Lung (tissue), 12 donors: Measurements from ENCODE around the gene TBC1D7. TPM values are rescaled to one million over a fixed set of nuclear protein-coding genes. Genes with fewer than 3 reads are reported as not detected.

Experiments
- ATAC-seq: fragments of 200-7000 bp; cut with Tn5 transposase; one replicate; pipeline ENCODE4 v1.9.1; 2020; ENCODE audit warnings: moderate number of reproducible peaks; ENCODE audit not compliant: insufficient read depth, low FRiP score
- DNase-seq, 3 donors: peaks; one replicate each; pipeline ENCODE4 v3.0.0-alpha.2; 2013 to 2017
- H3K27ac ChIP-seq, 2 donors: one replicate each; pipeline ENCODE4 v1.5.1; 2013; ENCODE audit warnings: mild to moderate bottlenecking in 2 of 2, moderate library complexity in 2 of 2, control low read depth in 1 of 2, inconsistent platforms in 1 of 2, low read depth in 1 of 2, low read length in 1 of 2
- H3K27me3 ChIP-seq, 3 donors: one replicate each; pipeline ENCODE4 v1.5.1; 2013; ENCODE audit warnings: low read length in 2 of 3; ENCODE audit not compliant: control insufficient read depth in 3 of 3, insufficient read depth in 3 of 3
- H3K36me3 ChIP-seq, 4 donors: one replicate each; pipeline ENCODE4 v1.5.1; 2013; ENCODE audit warnings: low read length in 4 of 4, mild to moderate bottlenecking in 1 of 4, moderate library complexity in 1 of 4; ENCODE audit not compliant: control insufficient read depth in 4 of 4, insufficient read depth in 4 of 4
- H3K4me1 ChIP-seq, 5 donors: one replicate each; pipeline ENCODE4 v1.5.1; 2013; ENCODE audit warnings: low read length in 5 of 5, mild to moderate bottlenecking in 2 of 5, moderate library complexity in 1 of 5; ENCODE audit not compliant: control insufficient read depth in 5 of 5, insufficient read depth in 5 of 5
- H3K4me3 ChIP-seq: one replicate; pipeline ENCODE4 v1.5.1; 2013; ENCODE audit warnings: mild to moderate bottlenecking, control low read depth, moderate library complexity
- H3K9ac ChIP-seq, 2 donors: one replicate each; pipeline ENCODE4 v1.5.1; 2013; ENCODE audit warnings: low read length in 2 of 2, control low read depth in 1 of 2; ENCODE audit not compliant: insufficient read depth in 1 of 2
- H3K9me3 ChIP-seq, 4 donors: one replicate each; pipeline ENCODE4 v1.5.1; 2013; ENCODE audit warnings: low read length in 3 of 4, mild to moderate bottlenecking in 1 of 4, moderate library complexity in 1 of 4; ENCODE audit not compliant: control insufficient read depth in 4 of 4, insufficient read depth in 3 of 4
- WGBS, 2 donors: extraction: QIAGEN DNeasy Blood & Tissue Kit; methylation state at CpG; one replicate each; pipeline ENCODE4 v1.1.7; 2013; 5-methylcytosine and 5-hydroxymethylcytosine counted together
- polyA plus RNA-seq, 2 donors: library from polyadenylated mRNA; stranded (reverse); fragments of 200-250 nt; gene quantifications; one replicate each; pipeline ENCODE4 v1.2.1, GENCODE V29; 2013
- total RNA-seq, 2 donors: library from RNA; depleted of rRNA in 1 of 2; stranded (reverse); fragments of >200 nt in 1 of 2; gene quantifications; one replicate each; pipeline ENCODE4 v1.2.1, GENCODE V29; 2014 to 2021
- TF ChIP-seq, protein P1 (sequence below): IDR thresholded peaks from 2 replicates; pipeline ENCODE4 v1.5.1; 2012; ENCODE audit warnings: mild to moderate bottlenecking; ENCODE audit errors: control extremely low read depth, extremely low read depth
- donor health status: control.
- donor health status: control.
- donor health status: Bipolar disorder and iron deficiency.
- donor health status: healthy.
- donor health status: DM: yes; HTN: yes; CAD: no.

The TBC1D7 gene
- total and polyA plus RNA-seq, 4 donors: 17.1 to 30.1 (median 19.9) TPM

DNA sequence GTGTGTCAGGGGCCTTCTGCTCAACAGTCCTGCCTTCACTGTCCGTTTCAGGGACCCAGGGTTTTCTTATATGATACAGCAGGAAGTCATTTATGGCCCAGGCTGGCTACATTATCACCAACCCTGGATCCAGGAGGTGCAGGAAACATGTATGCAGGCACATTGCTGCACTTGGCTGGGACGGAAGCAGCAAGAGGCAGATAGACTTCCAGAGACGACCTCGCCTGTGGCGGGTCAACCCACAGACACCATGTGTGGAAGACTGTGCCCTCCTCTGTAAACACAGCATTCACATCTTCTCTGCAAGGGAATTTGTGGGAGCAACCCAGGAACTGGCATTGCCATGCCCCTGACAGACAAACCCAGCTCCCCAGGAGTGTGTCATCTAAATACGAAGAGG is 43.7 kb downstream of the TBC1D7 start:
- DNase-seq (no peak), ATAC-seq (no peak)
- no peak overlapping the region for H3K4me3 ChIP-seq
- H3K36me3 ChIP-seq: peaks cover 0 to 37% (median 10%) of the 10 kb centered on the region in 4 donors
- no peaks in the 10 kb centered on the region for H3K27me3 ChIP-seq
- H3K27ac ChIP-seq: no peak overlapping the region
- TF ChIP-seq, protein P1, sequence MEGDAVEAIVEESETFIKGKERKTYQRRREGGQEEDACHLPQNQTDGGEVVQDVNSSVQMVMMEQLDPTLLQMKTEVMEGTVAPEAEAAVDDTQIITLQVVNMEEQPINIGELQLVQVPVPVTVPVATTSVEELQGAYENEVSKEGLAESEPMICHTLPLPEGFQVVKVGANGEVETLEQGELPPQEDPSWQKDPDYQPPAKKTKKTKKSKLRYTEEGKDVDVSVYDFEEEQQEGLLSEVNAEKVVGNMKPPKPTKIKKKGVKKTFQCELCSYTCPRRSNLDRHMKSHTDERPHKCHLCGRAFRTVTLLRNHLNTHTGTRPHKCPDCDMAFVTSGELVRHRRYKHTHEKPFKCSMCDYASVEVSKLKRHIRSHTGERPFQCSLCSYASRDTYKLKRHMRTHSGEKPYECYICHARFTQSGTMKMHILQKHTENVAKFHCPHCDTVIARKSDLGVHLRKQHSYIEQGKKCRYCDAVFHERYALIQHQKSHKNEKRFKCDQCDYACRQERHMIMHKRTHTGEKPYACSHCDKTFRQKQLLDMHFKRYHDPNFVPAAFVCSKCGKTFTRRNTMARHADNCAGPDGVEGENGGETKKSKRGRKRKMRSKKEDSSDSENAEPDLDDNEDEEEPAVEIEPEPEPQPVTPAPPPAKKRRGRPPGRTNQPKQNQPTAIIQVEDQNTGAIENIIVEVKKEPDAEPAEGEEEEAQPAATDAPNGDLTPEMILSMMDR: no peak
- no peaks in the 10 kb centered on the region for H3K4me1 ChIP-seq
- 74 to 88% methylated on average over 6 of the region's 6 CpGs for WGBS, 2 donors
- no peak overlapping the region for H3K9ac ChIP-seq
- H3K9me3 ChIP-seq: peaks cover 0 to 9% (median 4%) of the 10 kb centered on the region in 4 donors

DNA sequence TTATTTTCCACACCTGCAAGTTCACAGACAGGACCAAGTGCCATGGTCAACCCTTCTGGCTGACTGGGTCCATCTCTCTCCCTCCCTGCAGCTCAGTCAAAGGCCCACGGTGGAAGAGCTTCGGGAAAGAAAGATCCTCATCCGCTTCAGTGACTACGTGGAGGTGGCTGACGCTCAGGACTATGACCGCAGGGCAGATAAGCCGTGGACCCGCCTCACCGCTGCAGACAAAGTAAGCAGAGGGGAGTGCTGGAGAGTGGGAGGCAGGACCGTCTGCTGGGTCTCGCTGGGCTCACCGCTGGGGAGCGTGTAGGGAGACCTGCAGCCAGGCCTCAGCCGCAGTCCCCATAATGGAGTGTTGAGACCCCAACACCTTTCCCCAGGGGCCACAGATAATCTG is 45.0 kb downstream of the TBC1D7 start:
- Histone ChIP-seq H3K4me3 (no peak overlapping the region), H3K27ac (no peak overlapping the region), H3K9ac (no peak overlapping the region), H3K27me3 (no peaks in the 10 kb centered on the region), H3K36me3 (peaks cover 0 to 38% (median 10%) of the 10 kb centered on the region in 4 donors), H3K4me1 (peaks cover 0 to 1% (median 0%) of the 10 kb centered on the region in 5 donors), H3K9me3 (peaks cover 0 to 9% (median 4%) of the 10 kb centered on the region in 4 donors)
- 96 to 97% methylated on average over 14 of the region's 14 CpGs for WGBS, 2 donors
- TF ChIP-seq, protein P1: no peak
- DNase-seq (no peak), ATAC-seq (no peak)

DNA sequence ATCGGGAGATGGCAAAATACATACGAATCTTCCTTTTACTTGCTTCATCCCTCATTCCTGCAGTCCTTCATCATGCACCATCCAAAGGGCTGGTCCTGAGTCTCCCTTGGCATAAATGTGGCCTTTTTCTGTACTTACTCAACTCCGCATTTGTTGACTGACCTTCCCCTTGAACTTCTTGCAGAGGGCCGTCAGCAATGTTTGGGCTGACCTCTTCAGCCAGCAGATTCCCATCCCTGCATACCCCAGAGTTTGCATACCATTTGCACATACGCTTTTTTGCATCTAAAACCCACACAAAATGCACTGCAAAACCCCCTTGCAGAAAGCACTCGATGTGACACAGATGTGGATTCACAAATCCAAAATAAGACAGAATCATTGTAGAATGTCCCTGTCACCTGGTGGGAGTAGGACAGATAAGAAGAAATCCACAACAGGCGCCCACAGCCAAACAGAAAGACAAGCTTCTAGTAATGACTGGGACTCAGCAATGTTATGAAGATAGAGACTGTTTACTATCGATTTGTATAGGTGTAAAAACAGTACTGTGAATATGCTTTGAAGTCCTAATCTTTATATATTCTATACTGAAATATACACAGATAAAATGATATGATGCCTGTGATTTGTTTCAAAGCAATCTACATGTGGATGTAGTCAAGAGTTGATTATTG is 45.8 kb downstream of the TBC1D7 start:
- Histone ChIP-seq H3K4me3 (no peak overlapping the region), H3K36me3 (peaks cover 0 to 35% (median 10%) of the 10 kb centered on the region in 4 donors), H3K4me1 (peaks cover 0 to 1% (median 0%) of the 10 kb centered on the region in 5 donors), H3K27ac (no peak overlapping the region), H3K9me3 (peaks cover 0 to 6% (median 3%) of the 10 kb centered on the region in 4 donors), H3K9ac (no peak overlapping the region), H3K27me3 (no peaks in the 10 kb centered on the region)
- TF ChIP-seq, protein P1: no peak
- ATAC-seq (no peak), DNase-seq (no peak)
- 84 to 85% methylated on average over 8 of the region's 8 CpGs for WGBS, 2 donors
